Measurements from ENCODE around the gene FLNB. TPM values are rescaled to one million over a fixed set of nuclear protein-coding genes. Genes with fewer than 3 reads are reported as not detected.
"Not testable (repeated sequence)": the region's sequence is repeated elsewhere in the genome, so short reads cannot be mapped to it uniquely, and the experiment has no call there.

Gene FLNB
- total RNA-seq, 4 donors from 2014 or later, result 265 to 345 (median 277) TPM

- peak overlapping the region in 1 of 4 donors; percentile 2 for H3K27ac ChIP-seq
- TF ChIP-seq EP300 (IDR thresholded peaks at IDR 0.05), result no peak
- no peak for TF ChIP-seq CTCF (IDR thresholded peaks at IDR 0.05)
- no peak for TF ChIP-seq POLR2A (IDR thresholded peaks at IDR 0.05)
Measured at GRCh38 chr3:57982561-57983243, 25.5 kb upstream of the FLNB start.

GRCh38 chr3:57983734-57984518, 24.3 kb upstream of the FLNB start:
- Histone ChIP-seq H3K4me3 (no peak overlapping the region), H3K4me1 (peaks cover 0 to 21% (median 6%) of the 10 kb centered on the region in 4 donors), H3K27me3 (no peaks in the 10 kb centered on the region), H3K9me3 (no peaks in the 10 kb centered on the region), H3K27ac (peak overlapping the region in 3 of 4 donors; percentile 50 to 63 (median 50)), H3K36me3 (no peaks in the 10 kb centered on the region)
- peak in 1 of 2 donors; percentile 69 for DNase-seq (ENCODE audit: low spot score in 2 of 2)
- WGBS, 2 donors, result 21 to 34% methylated on average over 5 of the region's 5 CpGs
- TF ChIP-seq EP300 (IDR thresholded peaks at IDR 0.05) (peak; percentile 22 to 84), POLR2A (IDR thresholded peaks at IDR 0.05) (no peak)

More at GRCh38 chr3:57982561-57983243, 25.5 kb upstream of the FLNB start:
- DNase-seq (ENCODE audit: low spot score in 2 of 2), result no peak
- H3K36me3 ChIP-seq, result no peaks in the 10 kb centered on the region
- no peak overlapping the region for H3K4me3 ChIP-seq
- H3K9me3 ChIP-seq, result no peaks in the 10 kb centered on the region
- WGBS, 2 donors, result 84 to 89% methylated on average over 9 of the region's 9 CpGs
- no peaks in the 10 kb centered on the region for H3K27me3 ChIP-seq
- peaks cover 0 to 23% (median 6%) of the 10 kb centered on the region in 4 donors for H3K4me1 ChIP-seq

GRCh38 chr3:57985176-57985983, 22.8 kb upstream of the FLNB start:
- no peak overlapping the region for H3K27ac ChIP-seq
- no peak overlapping the region for H3K4me3 ChIP-seq
- 81 to 89% methylated on average over 8 to 9 of the region's 9 CpGs for WGBS, 2 donors
- no peaks in the 10 kb centered on the region for H3K27me3 ChIP-seq
- no peaks in the 10 kb centered on the region for H3K36me3 ChIP-seq
- peaks cover 0 to 21% (median 6%) of the 10 kb centered on the region in 4 donors for H3K4me1 ChIP-seq
- TF ChIP-seq EP300 (IDR thresholded peaks at IDR 0.05), result no peak
- TF ChIP-seq POLR2A (IDR thresholded peaks at IDR 0.05), result no peak
- no peak for TF ChIP-seq CTCF (IDR thresholded peaks at IDR 0.05)
- no peak for DNase-seq (ENCODE audit: low spot score in 2 of 2)
- H3K9me3 ChIP-seq, result no peaks in the 10 kb centered on the region

- Histone ChIP-seq H3K27ac (no peak overlapping the region), H3K4me3 (no peak overlapping the region), H3K4me1 (peaks cover 0 to 21% (median 6%) of the 10 kb centered on the region in 4 donors), H3K36me3 (no peaks in the 10 kb centered on the region), H3K9me3 (no peaks in the 10 kb centered on the region), H3K27me3 (no peaks in the 10 kb centered on the region)
- 96 to 100% methylated on average over 2 of the region's 2 CpGs for WGBS, 2 donors
- no peak for DNase-seq (ENCODE audit: low spot score in 2 of 2)
- TF ChIP-seq POLR2A (IDR thresholded peaks at IDR 0.05) (no peak), EP300 (IDR thresholded peaks at IDR 0.05) (no peak), CTCF (IDR thresholded peaks at IDR 0.05) (no peak)
Measured at GRCh38 chr3:57985984-57986246, 22.3 kb upstream of the FLNB start.

- no peak overlapping the region for H3K4me3 ChIP-seq
- WGBS, 2 donors, result 96 to 98% methylated on average over 4 of the region's 4 CpGs
Measured at GRCh38 chr3:57986261-57986660, 22.0 kb upstream of the FLNB start.

GRCh38 chr3:57989198-57989597, 19.0 kb upstream of the FLNB start:
- H3K27ac ChIP-seq; H3K4me1 ChIP-seq; H3K4me3 ChIP-seq; DNase-seq (ENCODE audit: low spot score in 2 of 2); H3K9me3 ChIP-seq; H3K27me3 ChIP-seq; H3K36me3 ChIP-seq: not testable (repeated sequence)
- WGBS, 2 donors, result 76 to 90% methylated on average over 8 of the region's 8 CpGs

More at GRCh38 chr3:57986261-57986660, 22.0 kb upstream of the FLNB start:
- H3K9me3 ChIP-seq, result no peaks in the 10 kb centered on the region
- DNase-seq (ENCODE audit: low spot score in 2 of 2), result no peak
- H3K27me3 ChIP-seq, result no peaks in the 10 kb centered on the region
- peaks cover 0 to 21% (median 6%) of the 10 kb centered on the region in 4 donors for H3K4me1 ChIP-seq
- TF ChIP-seq POLR2A (IDR thresholded peaks at IDR 0.05), result no peak
- no peak for TF ChIP-seq CTCF (IDR thresholded peaks at IDR 0.05)
- TF ChIP-seq EP300 (IDR thresholded peaks at IDR 0.05), result no peak
- H3K27ac ChIP-seq, result no peak overlapping the region
- H3K36me3 ChIP-seq, result no peaks in the 10 kb centered on the region
